Hippocampal formation (tissue), 2 donors: ENCODE data around the gene CD48.
A peak's percentile ranks its signal among the peaks of the same experiment; 100 is the strongest.

Experiments used
- DNase-seq, 2 donors: peaks; one replicate each; lab custom pipeline; 2025; lab: John Stamatoyannopoulos, UW

The CD48 gene

GRCh38 chr1:160676869-160677597 lies 34.6 kb downstream of the CD48 start:
- DNase-seq: no peak

- DNase-seq: peak; percentile 34 to 45
Observed at GRCh38 chr1:160675641-160676410, 35.8 kb downstream of the CD48 start.

- DNase-seq: no peak
Observed at GRCh38 chr1:160674415-160674814, 37.2 kb downstream of the CD48 start.

- DNase-seq: no peak
Observed at GRCh38 chr1:160672789-160673695, 38.6 kb downstream of the CD48 start.

GRCh38 chr1:160671603-160672517 lies 39.8 kb downstream of the CD48 start:
- DNase-seq: no peak

GRCh38 chr1:160670701-160671100 lies 40.9 kb downstream of the CD48 start:
- DNase-seq: no peak

GRCh38 chr1:160669802-160670201 lies 41.8 kb downstream of the CD48 start:
- DNase-seq: no peak

- no peak for DNase-seq
Observed at GRCh38 chr1:160669276-160669675, 42.3 kb downstream of the CD48 start.

- no peak for DNase-seq
Observed at GRCh38 chr1:160667896-160668295, 43.7 kb downstream of the CD48 start.

GRCh38 chr1:160666079-160666442 lies 45.6 kb downstream of the CD48 start:
- DNase-seq: no peak

- no peak for DNase-seq
Observed at GRCh38 chr1:160665330-160666078, 46.1 kb downstream of the CD48 start.

- DNase-seq: no peak
Observed at GRCh38 chr1:160664573-160665051, 47.0 kb downstream of the CD48 start.

- DNase-seq: no peak
Observed at GRCh38 chr1:160662910-160663309, 48.7 kb downstream of the CD48 start.

GRCh38 chr1:160659566-160659965 lies 52.1 kb downstream of the CD48 start:
- no peak for DNase-seq

- DNase-seq: no peak
Observed at GRCh38 chr1:160658814-160659193, 52.8 kb downstream of the CD48 start.

GRCh38 chr1:160658162-160658813 lies 53.3 kb downstream of the CD48 start:
- DNase-seq: no peak

GRCh38 chr1:160657250-160657781 lies 54.3 kb downstream of the CD48 start:
- DNase-seq: no peak

- no peak for DNase-seq
Observed at GRCh38 chr1:160656737-160657136, 54.9 kb downstream of the CD48 start.

GRCh38 chr1:160653620-160654016 lies 58.0 kb downstream of the CD48 start:
- no peak for DNase-seq
